CD8-positive, alpha-beta memory T cell (primary cell): ENCODE data around the gene HOXD11. TPM values are rescaled to one million over a fixed set of nuclear protein-coding genes. Genes with fewer than 3 reads are reported as not detected.

Source experiments
- CTCF ChIA-PET: fragments of 350-600 bp; sonication (Branson Sonifier 250); formaldehyde crosslinking; loops from one replicate; lab custom pipeline; 2021; ENCODE audit warnings: antibody characterized with exemption; lab: Charles Lee
- POLR2A ChIA-PET: fragments of 350-600 bp; sonication (Branson Sonifier 250); formaldehyde crosslinking; loops from one replicate; lab custom pipeline; 2021; ENCODE audit warnings: antibody characterized with exemption; lab: Charles Lee
- DNase-seq, 5 donors: peaks; one replicate each; pipeline versions ENCODE4 v3.0.0 to v3.0.0-alpha.2; 2020 to 2022; ENCODE audit warnings: mixed read lengths in 1 of 5
- H3K27ac ChIP-seq: one replicate; pipeline ENCODE4 v1.7.0; 2013; ENCODE audit warnings: low read depth, mild to moderate bottlenecking, low read length, moderate library complexity
- H3K27me3 ChIP-seq: 2 replicates; pipeline ENCODE4 v1.7.0; 2013; ENCODE audit warnings: low read length, mild to moderate bottlenecking; ENCODE audit not compliant: insufficient read depth, poor library complexity, severe bottlenecking
- H3K36me3 ChIP-seq: 2 replicates; pipeline ENCODE4 v1.7.0; 2013; ENCODE audit warnings: mild to moderate bottlenecking, low read length, moderate library complexity; ENCODE audit not compliant: insufficient read depth
- H3K4me1 ChIP-seq: 2 replicates; pipeline ENCODE4 v1.7.0; 2013; ENCODE audit warnings: mild to moderate bottlenecking, low read length, moderate library complexity; ENCODE audit not compliant: insufficient read depth
- H3K4me3 ChIP-seq: 2 replicates; pipeline ENCODE4 v1.7.0; 2013; ENCODE audit warnings: mild to moderate bottlenecking, low read length
- H3K9me3 ChIP-seq: 2 replicates; pipeline ENCODE4 v1.7.0; 2013; ENCODE audit warnings: mild to moderate bottlenecking, low read length
- H3K27ac Mint-ChIP-seq, 8 donors: one replicate each; pipeline ENCODE4 v1.8.0; 2020 to 2021; ENCODE audit warnings: mixed read lengths in 8 of 8, mild to moderate bottlenecking in 6 of 8, inconsistent platforms in 3 of 8, moderate library complexity in 3 of 8
- H3K27me3 Mint-ChIP-seq, 2 donors: one replicate each; pipeline ENCODE4 v1.8.0; 2020 to 2021; ENCODE audit warnings: mixed read lengths in 2 of 2, mild to moderate bottlenecking in 1 of 2, moderate library complexity in 1 of 2
- H3K36me3 Mint-ChIP-seq, 3 donors: one replicate each; pipeline ENCODE4 v1.8.0; 2020 to 2021; ENCODE audit warnings: mixed read lengths in 3 of 3, inconsistent platforms in 1 of 3, mild to moderate bottlenecking in 1 of 3
- H3K4me1 Mint-ChIP-seq, 3 donors: one replicate each; pipeline ENCODE4 v1.8.0; 2020 to 2021; ENCODE audit warnings: mixed read lengths in 3 of 3, inconsistent platforms in 1 of 3, mild to moderate bottlenecking in 1 of 3
- H3K4me3 Mint-ChIP-seq, 7 donors: one replicate each; pipeline ENCODE4 v1.8.0; 2020 to 2021; ENCODE audit warnings: mixed read lengths in 7 of 7, mild to moderate bottlenecking in 6 of 7, moderate library complexity in 4 of 7, inconsistent platforms in 2 of 7
- H3K9me3 Mint-ChIP-seq, 5 donors: one replicate each; pipeline ENCODE4 v1.8.0; 2020 to 2022; ENCODE audit warnings: mixed read lengths in 5 of 5, mild to moderate bottlenecking in 3 of 5, moderate library complexity in 2 of 5, inconsistent platforms in 1 of 5
- polyA plus RNA-seq: library from polyadenylated mRNA; unstranded; fragments of 300-500 nt; fragmentation: Illumina TruSeq; gene quantifications from one replicate; pipeline ENCODE4 v1.2.3, GENCODE V29; 2021
- total RNA-seq, 2 experiments: library from RNA; stranded (reverse); gene quantifications; one replicate each; pipeline ENCODE4 v1.2.3, GENCODE V29; 2021

Gene HOXD11
- total and polyA plus RNA-seq, 3 experiments from 2014 or later: not detected

- peaks cover 73 to 88% of the 10 kb centered on the region in 2 donors for H3K27me3 Mint-ChIP-seq
- peaks cover 0 to 6% (median 0%) of the 10 kb centered on the region in 5 donors for H3K9me3 Mint-ChIP-seq
- ChIA-PET CTCF (no interaction called here), POLR2A (no interaction called here)
- H3K4me3 ChIP-seq: no peak overlapping the region
- no peak overlapping the region for H3K27ac ChIP-seq
- H3K27me3 ChIP-seq: peaks cover 67% of the 10 kb centered on the region
- H3K36me3 ChIP-seq: no peaks in the 10 kb centered on the region
- DNase-seq: no peak
- H3K36me3 Mint-ChIP-seq: no peaks in the 10 kb centered on the region
- peak overlapping the region in 1 of 8 donors; percentile 17 for H3K27ac Mint-ChIP-seq
- H3K4me1 ChIP-seq: peaks cover 5% of the 10 kb centered on the region
- H3K4me3 Mint-ChIP-seq: peak overlapping the region in 3 of 7 donors; percentile 5 to 54 (median 36)
- no peaks in the 10 kb centered on the region for H3K9me3 ChIP-seq
- H3K4me1 Mint-ChIP-seq: peaks cover 7 to 15% (median 10%) of the 10 kb centered on the region in 3 donors
Measured at GRCh38 chr2:176157499-176158185, 50.6 kb downstream of the HOXD11 start.

- DNase-seq: no peak
- no peaks in the 10 kb centered on the region for H3K36me3 ChIP-seq
- H3K4me1 Mint-ChIP-seq: peaks cover 7 to 15% (median 10%) of the 10 kb centered on the region in 3 donors
- H3K27ac ChIP-seq: no peak overlapping the region
- no peak overlapping the region for H3K4me3 ChIP-seq
- CTCF ChIA-PET: no interaction called here
- peaks cover 0 to 6% (median under 1%) of the 10 kb centered on the region in 5 donors for H3K9me3 Mint-ChIP-seq
- peaks cover 72 to 87% of the 10 kb centered on the region in 2 donors for H3K27me3 Mint-ChIP-seq
- H3K27ac Mint-ChIP-seq: peak overlapping the region in 3 of 8 donors; percentile 5 to 77 (median 17)
- no peaks in the 10 kb centered on the region for H3K9me3 ChIP-seq
- POLR2A ChIA-PET: no interaction called here
- peak overlapping the region in 5 of 7 donors; percentile 21 to 64 (median 50) for H3K4me3 Mint-ChIP-seq
- peaks cover 5% of the 10 kb centered on the region for H3K4me1 ChIP-seq
- H3K27me3 ChIP-seq: peaks cover 67% of the 10 kb centered on the region
- no peaks in the 10 kb centered on the region for H3K36me3 Mint-ChIP-seq
Measured at GRCh38 chr2:176158186-176158591, 51.1 kb downstream of the HOXD11 start.

- H3K36me3 ChIP-seq: no peaks in the 10 kb centered on the region
- H3K9me3 Mint-ChIP-seq: peaks cover 0 to 11% (median 2%) of the 10 kb centered on the region in 5 donors
- no peak overlapping the region for H3K27ac ChIP-seq
- DNase-seq: no peak
- H3K4me1 Mint-ChIP-seq: peaks cover 8 to 17% (median 16%) of the 10 kb centered on the region in 3 donors
- H3K9me3 ChIP-seq: no peaks in the 10 kb centered on the region
- CTCF ChIA-PET: no interaction called here
- POLR2A ChIA-PET: no interaction called here
- H3K4me3 Mint-ChIP-seq: peak overlapping the region in 4 of 7 donors; percentile 5 to 25 (median 12)
- no peaks in the 10 kb centered on the region for H3K36me3 Mint-ChIP-seq
- peaks cover 74 to 87% of the 10 kb centered on the region in 2 donors for H3K27me3 Mint-ChIP-seq
- H3K4me1 ChIP-seq: peaks cover 5% of the 10 kb centered on the region
- H3K27me3 ChIP-seq: peaks cover 75% of the 10 kb centered on the region
- H3K4me3 ChIP-seq: no peak overlapping the region
- H3K27ac Mint-ChIP-seq: peak overlapping the region in 1 of 8 donors; percentile 34
Measured at GRCh38 chr2:176158855-176159662, 52.0 kb downstream of the HOXD11 start.

Other genes starting within 250 kb of the HOXD11 start
- 10 to 100 TPM; 31.7 to 36.0 TPM for gene LNPK, start 105.0 kb upstream of the HOXD11 start, total RNA-seq
- gene LNPK, start 105.0 kb upstream of the HOXD11 start, polyA plus RNA-seq: 17.5 TPM
- not detected for gene EVX2, start 23.3 kb upstream of the HOXD11 start, total RNA-seq
- gene EVX2, start 23.3 kb upstream of the HOXD11 start, polyA plus RNA-seq: not detected
- gene HOXD13, start 14.6 kb upstream of the HOXD11 start, total RNA-seq: not detected
- not detected for gene HOXD13, start 14.6 kb upstream of the HOXD11 start, polyA plus RNA-seq
- gene HOXD12, start 7.5 kb upstream of the HOXD11 start, total RNA-seq: not detected
- not detected for gene HOXD12, start 7.5 kb upstream of the HOXD11 start, polyA plus RNA-seq
- gene HOXD10, start 9.5 kb downstream of the HOXD11 start, total RNA-seq: not detected
- not detected for gene HOXD10, start 9.5 kb downstream of the HOXD11 start, polyA plus RNA-seq
- not detected for gene HOXD9, start 15.4 kb downstream of the HOXD11 start, total RNA-seq
- gene HOXD9, start 15.4 kb downstream of the HOXD11 start, polyA plus RNA-seq: not detected
- not detected for gene HOXD8, start 22.4 kb downstream of the HOXD11 start, total RNA-seq
- gene HOXD8, start 22.4 kb downstream of the HOXD11 start, polyA plus RNA-seq: not detected
- gene HOXD4, start 44.3 kb downstream of the HOXD11 start, total RNA-seq: not detected
- gene HOXD4, start 44.3 kb downstream of the HOXD11 start, polyA plus RNA-seq: not detected
- not detected for gene HOXD3, start 50.0 kb downstream of the HOXD11 start, total RNA-seq
- gene HOXD3, start 50.0 kb downstream of the HOXD11 start, polyA plus RNA-seq: not detected
- gene HOXD1, start 81.4 kb downstream of the HOXD11 start, total RNA-seq: not detected
- gene HOXD1, start 81.4 kb downstream of the HOXD11 start, polyA plus RNA-seq: not detected
- gene MTX2, start 162.2 kb downstream of the HOXD11 start, total RNA-seq: 10 to 100 TPM; 26.3 to 28.9 TPM
- 21.6 TPM for gene MTX2, start 162.2 kb downstream of the HOXD11 start, polyA plus RNA-seq